GM13976 (cell line): Measurements from ENCODE around the gene KCTD10.

Experiments used
- DNase-seq: peaks from one replicate; pipeline ENCODE4 v3.0.0; 2012; ENCODE audit warnings: low spot score
- in situ Hi-C: fragments of 300-500 bp; cut with MboI; formaldehyde crosslinking; loops from one replicate; pipeline ENCODE4 v1.12.0; 2022; ENCODE audit warnings: low sequenced_read_pairs, mixed read lengths, inconsistent platforms; ENCODE audit not compliant: unreplicated experiment
- TF ChIP-seq, protein P1 (sequence below): IDR thresholded peaks from 2 replicates; pipeline ENCODE4 v1.5.1; 2012; ENCODE audit warnings: borderline replicate concordance, mild to moderate bottlenecking; ENCODE audit not compliant: insufficient read depth; ENCODE audit errors: extremely low read depth, missing control alignments, control extremely low read depth

Gene KCTD10

DNA sequence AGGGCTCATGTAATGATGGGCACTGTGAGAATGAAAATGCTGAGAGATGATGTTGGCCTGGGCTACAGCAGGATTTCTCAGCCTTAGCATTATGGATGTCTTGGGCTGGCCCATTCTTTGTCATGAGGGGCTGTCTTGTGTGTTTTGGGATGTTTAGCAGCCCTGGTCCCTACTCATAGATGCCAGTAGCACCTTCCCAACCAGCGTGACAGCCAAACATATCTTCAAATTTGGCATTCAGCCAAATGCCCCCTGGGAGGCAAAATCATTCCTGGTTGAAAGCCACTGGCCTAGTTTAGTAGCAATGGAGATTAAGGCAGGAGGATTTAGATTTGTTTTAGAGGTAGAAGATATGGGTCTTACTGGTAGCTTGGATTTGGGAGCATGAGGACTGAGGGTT, 27.0 kb upstream of the KCTD10 start:
- TF ChIP-seq, protein P1, sequence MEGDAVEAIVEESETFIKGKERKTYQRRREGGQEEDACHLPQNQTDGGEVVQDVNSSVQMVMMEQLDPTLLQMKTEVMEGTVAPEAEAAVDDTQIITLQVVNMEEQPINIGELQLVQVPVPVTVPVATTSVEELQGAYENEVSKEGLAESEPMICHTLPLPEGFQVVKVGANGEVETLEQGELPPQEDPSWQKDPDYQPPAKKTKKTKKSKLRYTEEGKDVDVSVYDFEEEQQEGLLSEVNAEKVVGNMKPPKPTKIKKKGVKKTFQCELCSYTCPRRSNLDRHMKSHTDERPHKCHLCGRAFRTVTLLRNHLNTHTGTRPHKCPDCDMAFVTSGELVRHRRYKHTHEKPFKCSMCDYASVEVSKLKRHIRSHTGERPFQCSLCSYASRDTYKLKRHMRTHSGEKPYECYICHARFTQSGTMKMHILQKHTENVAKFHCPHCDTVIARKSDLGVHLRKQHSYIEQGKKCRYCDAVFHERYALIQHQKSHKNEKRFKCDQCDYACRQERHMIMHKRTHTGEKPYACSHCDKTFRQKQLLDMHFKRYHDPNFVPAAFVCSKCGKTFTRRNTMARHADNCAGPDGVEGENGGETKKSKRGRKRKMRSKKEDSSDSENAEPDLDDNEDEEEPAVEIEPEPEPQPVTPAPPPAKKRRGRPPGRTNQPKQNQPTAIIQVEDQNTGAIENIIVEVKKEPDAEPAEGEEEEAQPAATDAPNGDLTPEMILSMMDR: no peak
- no peak for DNase-seq
- in situ Hi-C loops: no loop called here

DNA sequence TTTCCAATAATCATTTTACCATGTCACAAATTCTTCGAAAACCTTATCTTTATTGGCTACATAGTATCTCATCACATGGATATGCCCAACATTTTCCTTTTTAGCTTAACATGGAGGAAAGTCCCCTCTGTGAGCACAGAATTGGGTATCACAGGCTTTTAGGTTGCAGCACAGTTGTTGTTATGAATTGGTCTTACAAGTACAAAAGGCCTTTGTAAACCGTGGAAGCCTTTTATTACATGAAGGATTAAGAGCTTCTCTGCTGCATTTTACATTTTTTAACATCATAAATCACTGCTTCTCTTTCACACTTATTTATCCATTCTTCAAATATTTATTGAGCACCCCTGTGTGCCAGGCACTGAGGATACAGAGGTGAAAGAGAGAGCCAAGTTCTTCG, 26.5 kb upstream of the KCTD10 start:
- TF ChIP-seq, protein P1: no peak
- in situ Hi-C loops: no loop called here
- no peak for DNase-seq

DNA sequence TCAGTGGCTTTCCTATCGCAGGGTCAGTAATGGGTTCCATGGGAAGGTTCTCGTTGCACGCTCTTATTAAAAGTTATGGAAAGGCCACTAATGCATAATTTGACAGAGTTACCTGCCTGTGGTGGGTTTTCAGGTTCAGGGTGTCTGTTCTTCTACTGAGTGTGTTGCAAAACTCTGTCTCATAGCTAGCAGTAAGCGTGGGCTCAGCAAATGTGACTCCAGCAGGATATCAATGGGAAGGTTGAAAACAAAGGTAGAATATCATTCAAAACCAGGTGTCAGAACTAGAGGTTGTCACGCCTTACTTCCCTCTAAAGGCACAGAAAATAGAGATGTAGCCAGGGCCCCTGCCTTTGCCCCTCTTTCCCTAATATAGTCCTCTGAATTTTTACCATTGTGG, 25.2 kb upstream of the KCTD10 start:
- in situ Hi-C loops: no loop called here
- TF ChIP-seq, protein P1: no peak

DNA sequence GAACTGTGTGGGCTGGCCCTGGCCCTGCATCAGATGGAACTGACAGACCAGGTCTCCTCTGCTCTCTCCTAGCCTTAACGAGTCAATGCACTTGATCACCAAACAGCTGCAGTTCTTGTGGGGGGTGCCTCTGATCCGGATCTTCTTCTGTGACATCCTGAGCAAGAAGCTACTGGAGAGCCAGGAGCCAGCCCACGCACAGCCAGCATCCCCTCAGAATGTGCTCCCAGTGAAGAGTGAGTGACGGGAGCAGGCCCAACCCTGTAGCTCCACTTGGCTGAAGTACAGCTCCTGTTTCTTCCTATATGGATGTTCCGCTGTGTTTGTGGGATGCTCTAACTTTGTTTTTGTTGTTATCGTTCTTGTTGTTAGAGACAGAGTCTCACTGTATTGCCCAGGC, 24.2 kb upstream of the KCTD10 start:
- in situ Hi-C loops: no loop called here
- TF ChIP-seq, protein P1: no peak
- no peak for DNase-seq

More for the DNA sequence above, 25.2 kb upstream of the KCTD10 start:
- no peak for DNase-seq

DNA sequence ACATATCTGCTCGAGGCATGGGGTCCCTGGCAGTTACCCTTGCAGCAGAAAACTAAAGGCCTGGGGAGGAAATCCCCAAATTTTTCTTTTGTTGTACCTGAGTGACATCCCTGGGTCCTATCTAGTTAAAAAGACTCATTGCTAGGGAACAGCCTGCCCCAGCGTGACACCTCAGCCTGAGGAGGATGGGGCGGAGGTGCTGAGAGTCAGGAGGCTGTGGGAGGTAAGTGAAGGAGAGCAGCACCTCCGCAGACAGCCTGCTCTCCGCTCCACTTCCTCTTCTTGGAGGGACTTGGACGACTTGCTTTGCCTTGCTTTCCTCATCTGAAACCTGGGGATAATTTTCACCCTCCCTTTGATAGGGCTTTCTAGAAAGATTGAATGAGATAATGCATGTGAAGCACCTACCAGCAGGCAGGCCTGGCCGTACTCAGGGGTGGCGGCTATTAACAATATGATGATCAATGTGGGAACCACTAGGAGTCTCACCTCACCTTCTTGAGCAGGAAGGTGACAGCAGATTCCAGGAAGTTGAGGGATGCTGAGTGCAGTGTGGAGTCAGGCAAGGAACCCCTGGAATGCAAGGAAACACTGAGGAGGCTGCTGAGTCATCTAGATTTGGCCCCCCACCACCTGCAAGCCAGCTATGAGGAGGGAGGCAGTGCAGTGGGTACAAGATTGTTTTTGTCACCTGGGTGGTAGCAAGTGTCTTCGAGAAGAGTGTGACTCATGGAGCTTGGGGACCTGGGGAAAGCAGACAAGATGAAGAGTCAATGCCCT, 23.5 kb upstream of the KCTD10 start:
- in situ Hi-C loops: no loop called here
- TF ChIP-seq, protein P1: no peak

DNA sequence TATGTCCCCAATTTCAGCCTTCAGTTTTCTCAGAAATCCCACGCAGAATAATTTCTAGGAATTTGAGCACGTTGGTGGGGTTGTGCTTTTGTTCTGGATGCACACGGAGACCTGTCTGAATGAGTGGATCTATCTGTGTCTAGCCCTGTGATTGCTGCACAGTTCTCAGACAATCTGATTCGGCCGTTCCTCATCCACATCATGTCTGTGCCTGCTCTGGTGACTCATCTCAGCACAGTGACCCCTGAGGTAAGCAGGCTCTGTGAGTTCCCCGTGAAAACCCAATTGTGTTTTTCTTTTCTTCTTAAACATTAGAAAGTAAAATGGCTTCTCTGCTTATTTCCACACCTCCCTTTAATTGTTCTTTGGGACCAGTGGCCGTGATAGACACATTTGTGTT, 20.6 kb upstream of the KCTD10 start:
- in situ Hi-C loops: no loop called here
- DNase-seq: no peak

More for the DNA sequence above, 23.5 kb upstream of the KCTD10 start:
- DNase-seq: no peak

More for the DNA sequence above, 20.6 kb upstream of the KCTD10 start:
- TF ChIP-seq, protein P1: no peak
